Keratinocyte (primary cell): Measurements from ENCODE around the gene FREM1. TPM values are rescaled to one million over a fixed set of nuclear protein-coding genes. Genes with fewer than 3 reads are reported as not detected.

Experiments
- DNase-seq: peaks from one replicate; pipeline ENCODE4 v3.0.0-alpha.2; 2011; ENCODE audit warnings: low read depth, missing footprints, low spot score
- FAIRE-seq: peaks from 2 replicates; lab custom pipeline; 2011; peaks lifted over from hg19 to GRCh38; lab: Jason Lieb, UNC
- H2AFZ ChIP-seq: 2 replicates; pipeline ENCODE4 v1.6.0; 2012; ENCODE audit warnings: low read length, control low read depth, inconsistent platforms; ENCODE audit not compliant: control insufficient read depth
- H3K27ac ChIP-seq: 2 replicates; pipeline ENCODE4 v1.5.1; 2011; ENCODE audit warnings: low read length; ENCODE audit not compliant: control insufficient read depth, insufficient read depth
- H3K27me3 ChIP-seq: 3 replicates; pipeline ENCODE4 v1.6.0; 2011; ENCODE audit warnings: low read length; ENCODE audit not compliant: control insufficient read depth, insufficient read depth; ENCODE audit errors: extremely low read depth
- H3K36me3 ChIP-seq, 2 experiments: 2 replicates in 1 of 2; 3 replicates in 1 of 2; pipeline ENCODE4 v1.5.1; 2011; ENCODE audit warnings: low read length in 2 of 2, mild to moderate bottlenecking in 1 of 2; ENCODE audit not compliant: control insufficient read depth in 2 of 2, insufficient read depth in 2 of 2; ENCODE audit errors: extremely low read depth in 1 of 2
- H3K4me1 ChIP-seq: 3 replicates; pipeline ENCODE4 v1.5.1; 2011; ENCODE audit warnings: low read length; ENCODE audit not compliant: control insufficient read depth, insufficient read depth; ENCODE audit errors: extremely low read depth
- H3K4me2 ChIP-seq: 3 replicates; pipeline ENCODE4 v1.6.0; 2011; ENCODE audit warnings: low read depth, low read length; ENCODE audit not compliant: control insufficient read depth, insufficient read depth; ENCODE audit errors: extremely low read depth
- H3K4me3 ChIP-seq, 3 experiments: fragments of 200-600 bp in 1 of 3; sonication (generic) in 1 of 3; 2 replicates in 2 of 3; 3 replicates in 1 of 3; pipeline ENCODE4 v1.5.1; 2011 to 2016; ENCODE audit warnings: low read length in 3 of 3, mild to moderate bottlenecking in 3 of 3, control low read depth in 2 of 3, inconsistent platforms in 1 of 3, low read depth in 1 of 3, mixed read lengths in 1 of 3, mixed run types in 1 of 3, moderate library complexity in 1 of 3; ENCODE audit not compliant: control insufficient read depth in 2 of 3, insufficient read depth in 2 of 3; ENCODE audit errors: extremely low read depth in 1 of 3
- H3K79me2 ChIP-seq: 2 replicates; pipeline ENCODE4 v1.6.0; 2012; ENCODE audit warnings: low read length; ENCODE audit not compliant: control insufficient read depth, insufficient read depth
- H3K9ac ChIP-seq: 3 replicates; pipeline ENCODE4 v1.6.0; 2011; ENCODE audit warnings: low read length; ENCODE audit not compliant: control insufficient read depth, insufficient read depth; ENCODE audit errors: extremely low read depth
- H3K9me1 ChIP-seq: 3 replicates; pipeline ENCODE4 v1.6.0; 2011; ENCODE audit warnings: low read length; ENCODE audit not compliant: control insufficient read depth, insufficient read depth; ENCODE audit errors: extremely low read depth
- H3K9me3 ChIP-seq: 2 replicates; pipeline ENCODE4 v1.5.1; 2012; ENCODE audit warnings: low read depth, low read length; ENCODE audit not compliant: control insufficient read depth
- H4K20me1 ChIP-seq: 3 replicates; pipeline ENCODE4 v1.6.0; 2011; ENCODE audit warnings: low read length; ENCODE audit not compliant: control insufficient read depth, insufficient read depth; ENCODE audit errors: extremely low read depth
- CTCF ChIP-seq, 3 experiments: IDR thresholded peaks in 1 of 3; conservative IDR thresholded peaks in 1 of 3; optimal IDR thresholded peaks in 1 of 3; 2 replicates in 2 of 3; 3 replicates in 1 of 3; pipeline versions ENCODE3 to v1.5.1; 2011; ENCODE audit warnings: low read length in 3 of 3, mild to moderate bottlenecking in 3 of 3, moderate library complexity in 2 of 3, control low read depth in 1 of 3, inconsistent platforms in 1 of 3; ENCODE audit not compliant: insufficient read depth in 2 of 3; ENCODE audit errors: extremely low read depth in 1 of 3
- EZH2 ChIP-seq: IDR thresholded peaks from one replicate; pipeline ENCODE4 v1.6.1; 2012; ENCODE audit warnings: inconsistent platforms, mild to moderate bottlenecking, low read length, moderate library complexity
- dilution Hi-C: fragments of 300-500 bp; cut with MboI; formaldehyde crosslinking; loops from one replicate; pipeline ENCODE4 v1.7.0; 2020; ENCODE audit warnings: low sequenced_read_pairs; ENCODE audit not compliant: extremely low pct_ligation_motif_present
- polyA plus RNA-seq, 5 experiments: library from polyadenylated mRNA; depleted of rRNA in 3 of 5; stranded (reverse) in 3 of 5; stranded (forward) in 1 of 5; unstranded in 1 of 5; fragments of >200 nt; gene quantifications; 1 replicate in 1 of 5; 2 replicates in 3 of 5; 3 replicates in 1 of 5; pipeline versions ENCODE4 v1.2.1 to v1.2.3, GENCODE V29; 2011 to 2012; ENCODE audit warnings: missing spikeins in 2 of 5, low read depth in 1 of 5, low replicate concordance in 1 of 5

Gene FREM1
- polyA plus RNA-seq, 1 donor (not counting 4 experiments of a cell fraction or from before 2014, with no cell fraction given), result under 0.01 TPM

GRCh38 chr9:14881006-14881405 is 29.2 kb downstream of the FREM1 start:
- DNase-seq (no peak), FAIRE-seq (no peak)
- Histone ChIP-seq H3K9me1 (no peaks in the 10 kb centered on the region), H3K9ac (no peak overlapping the region), H3K4me3 (no peak overlapping the region), H3K36me3 (no peaks in the 10 kb centered on the region), H3K4me1 (no peaks in the 10 kb centered on the region), H3K27me3 (no peaks in the 10 kb centered on the region), H3K79me2 (no peaks in the 10 kb centered on the region), H3K4me2 (no peak overlapping the region), H2AFZ (no peak overlapping the region), H4K20me1 (no peaks in the 10 kb centered on the region), H3K27ac (no peak overlapping the region), H3K9me3 (no peaks in the 10 kb centered on the region)
- TF ChIP-seq CTCF (optimal IDR thresholded peaks at IDR 0.05 in 1 of 3, IDR thresholded peaks at IDR 0.05 in 1 of 3, conservative IDR thresholded peaks at IDR 0.05 in 1 of 3; ENCODE audit: extremely low read depth in 1 of 3, insufficient read depth in 2 of 3, low read length in 3 of 3) (no peak), EZH2 (no peak)
- dilution Hi-C loops, result no loop called here

- DNase-seq, result no peak
- Histone ChIP-seq H3K36me3 (no peaks in the 10 kb centered on the region), H4K20me1 (no peaks in the 10 kb centered on the region), H3K4me1 (no peaks in the 10 kb centered on the region), H3K9me1 (no peaks in the 10 kb centered on the region), H3K9me3 (no peaks in the 10 kb centered on the region), H3K27me3 (no peaks in the 10 kb centered on the region), H3K79me2 (no peaks in the 10 kb centered on the region), H3K4me3 (no peak overlapping the region), H3K9ac (no peak overlapping the region), H2AFZ (no peak overlapping the region), H3K27ac (no peak overlapping the region), H3K4me2 (no peak overlapping the region)
- TF ChIP-seq EZH2, result no peak
- no peak for TF ChIP-seq CTCF (optimal IDR thresholded peaks at IDR 0.05 in 1 of 3, IDR thresholded peaks at IDR 0.05 in 1 of 3, conservative IDR thresholded peaks at IDR 0.05 in 1 of 3; ENCODE audit: extremely low read depth in 1 of 3, insufficient read depth in 2 of 3, low read length in 3 of 3)
- dilution Hi-C loops, result no loop called here
- FAIRE-seq, result no peak
These were observed 40.1 kb downstream of the FREM1 start for GRCh38 chr9:14870090-14870489.
